ENCODE data around the gene IFNGR1.

The IFNGR1 gene

DNA sequence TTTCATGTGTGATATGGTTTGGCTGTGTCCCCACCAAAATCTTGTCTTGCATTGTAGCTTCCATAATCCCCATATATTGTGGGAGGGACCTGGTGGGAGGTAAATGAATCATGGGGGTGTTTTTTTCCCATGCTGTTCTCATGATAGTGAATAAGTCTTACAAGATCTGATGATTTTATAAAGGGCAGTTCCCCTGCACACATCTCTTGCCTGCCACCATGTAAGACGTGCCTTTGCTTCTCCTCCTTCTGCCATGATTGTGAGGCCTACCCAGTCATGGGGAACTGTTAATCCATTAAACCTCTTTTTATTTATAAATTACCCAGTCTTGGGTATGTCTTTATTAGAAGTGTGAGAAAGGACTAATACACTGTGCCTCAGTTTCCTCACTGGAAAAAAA lies 41.6 kb downstream of the IFNGR1 start:
- no peak for TF ChIP-seq ZFX (IDR thresholded peaks at IDR 0.05; ENCODE audit: borderline replicate concordance)
- no peak for TF ChIP-seq CTCF (IDR thresholded peaks at IDR 0.05)
- H3K27ac ChIP-seq: no peak overlapping the region

- no peak for TF ChIP-seq ZFX (IDR thresholded peaks at IDR 0.05; ENCODE audit: borderline replicate concordance)
- no peak for TF ChIP-seq CTCF (IDR thresholded peaks at IDR 0.05)
- H3K27ac ChIP-seq: no peak overlapping the region
Measured at GRCh38 chr6:137176729-137177128, 42.5 kb downstream of the IFNGR1 start.

GRCh38 chr6:137175868-137176245 lies 43.3 kb downstream of the IFNGR1 start:
- H3K27ac ChIP-seq: no peak overlapping the region
- TF ChIP-seq CTCF (IDR thresholded peaks at IDR 0.05) (no peak), ZFX (IDR thresholded peaks at IDR 0.05; ENCODE audit: borderline replicate concordance) (no peak)

DNA sequence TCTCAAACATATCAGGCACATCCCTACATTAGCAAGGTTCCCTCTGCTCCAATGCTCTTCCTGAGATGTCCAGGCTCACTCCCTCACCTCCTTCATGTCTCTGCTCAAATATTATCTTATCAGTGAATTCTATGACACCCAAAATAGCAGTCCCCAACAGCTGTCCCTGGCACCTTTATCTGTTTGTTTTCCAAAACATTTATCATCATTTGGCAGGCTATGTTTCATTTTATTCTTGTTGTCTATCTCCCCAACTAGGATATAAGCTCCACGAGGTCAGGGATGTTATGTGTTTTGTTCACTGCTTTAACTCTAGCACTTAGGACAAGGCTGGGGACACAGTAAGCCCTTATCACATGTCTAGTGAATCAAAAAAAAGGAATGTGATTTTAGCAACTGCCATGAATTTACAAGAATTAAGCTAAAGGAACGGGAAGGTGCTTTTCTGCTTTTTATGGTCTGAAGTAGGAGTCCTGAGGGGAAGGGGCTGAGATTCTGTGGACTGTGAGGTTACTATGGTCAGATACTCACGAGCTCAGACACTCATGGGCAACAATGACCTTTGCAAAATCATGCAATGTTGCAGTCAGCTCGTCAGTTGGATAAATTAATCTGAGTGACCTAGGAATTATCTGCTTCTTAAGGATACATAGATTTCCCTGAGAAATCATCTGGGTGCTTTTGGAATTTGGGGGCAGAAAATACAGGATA lies 43.9 kb downstream of the IFNGR1 start:
- no peak for TF ChIP-seq CTCF (IDR thresholded peaks at IDR 0.05)
- no peak for TF ChIP-seq ZFX (IDR thresholded peaks at IDR 0.05; ENCODE audit: borderline replicate concordance)
- no peak overlapping the region for H3K27ac ChIP-seq

GRCh38 chr6:137173501-137173900 lies 45.7 kb downstream of the IFNGR1 start, which contains the start of gene IL22RA2:
Gene IL22RA2, minus strand, starts transcription at chr6:137173644. Its CDS starts 11,895 bp downstream, at chr6:137161749.
- no peak for TF ChIP-seq CTCF (IDR thresholded peaks at IDR 0.05)
- TF ChIP-seq ZFX (IDR thresholded peaks at IDR 0.05; ENCODE audit: borderline replicate concordance): no peak
- no peak within 1 kb of the TSS for H3K27ac ChIP-seq

GRCh38 chr6:137172734-137173431 lies 46.3 kb downstream of the IFNGR1 start:
- TF ChIP-seq CTCF (IDR thresholded peaks at IDR 0.05) (no peak), ZFX (IDR thresholded peaks at IDR 0.05; ENCODE audit: borderline replicate concordance) (no peak)
- H3K27ac ChIP-seq: no peak overlapping the region
